Suppressor macrophage (primary cell): Measurements from ENCODE around the gene ARSK.
"Not testable (repeated sequence)": the region's sequence is repeated elsewhere in the genome, so short reads cannot be mapped to it uniquely, and the experiment has no call there.

Experiments used
- DNase-seq, 4 experiments: peaks; one replicate each; pipeline ENCODE4 v3.0.0-alpha.2; 2020 to 2022

The ARSK gene

GRCh38 chr5:95621839-95622629 is 67.1 kb downstream of the ARSK start:
- no peak for DNase-seq

GRCh38 chr5:95623706-95624105 is 68.8 kb downstream of the ARSK start:
- no peak for DNase-seq

- no peak for DNase-seq
Measured at GRCh38 chr5:95624368-95624767, 69.5 kb downstream of the ARSK start.

- no peak for DNase-seq
Measured at GRCh38 chr5:95626701-95627100, 71.8 kb downstream of the ARSK start.

- no peak for DNase-seq
Measured at GRCh38 chr5:95627971-95628810, 73.3 kb downstream of the ARSK start.

DNA sequence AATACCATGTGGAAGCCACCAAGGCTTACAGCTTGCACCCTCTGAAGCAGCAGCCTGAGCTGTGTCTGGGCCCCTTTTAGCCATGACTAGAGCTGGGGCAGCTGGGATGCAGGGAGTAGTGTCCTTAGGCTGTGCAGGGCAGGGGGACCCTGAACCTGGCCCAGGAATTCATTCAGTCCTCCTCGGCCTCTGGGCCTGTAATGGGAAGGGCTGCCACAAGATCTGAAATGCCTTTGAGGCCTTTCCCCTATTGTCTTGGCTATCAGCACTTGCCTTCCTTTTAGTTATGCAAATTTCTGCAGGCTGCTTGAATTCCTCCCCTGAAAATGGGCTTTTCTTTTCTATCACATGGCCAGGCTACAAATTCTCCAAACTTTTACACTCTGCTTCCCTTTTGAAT is 74.0 kb downstream of the ARSK start:
- no peak for DNase-seq

DNA sequence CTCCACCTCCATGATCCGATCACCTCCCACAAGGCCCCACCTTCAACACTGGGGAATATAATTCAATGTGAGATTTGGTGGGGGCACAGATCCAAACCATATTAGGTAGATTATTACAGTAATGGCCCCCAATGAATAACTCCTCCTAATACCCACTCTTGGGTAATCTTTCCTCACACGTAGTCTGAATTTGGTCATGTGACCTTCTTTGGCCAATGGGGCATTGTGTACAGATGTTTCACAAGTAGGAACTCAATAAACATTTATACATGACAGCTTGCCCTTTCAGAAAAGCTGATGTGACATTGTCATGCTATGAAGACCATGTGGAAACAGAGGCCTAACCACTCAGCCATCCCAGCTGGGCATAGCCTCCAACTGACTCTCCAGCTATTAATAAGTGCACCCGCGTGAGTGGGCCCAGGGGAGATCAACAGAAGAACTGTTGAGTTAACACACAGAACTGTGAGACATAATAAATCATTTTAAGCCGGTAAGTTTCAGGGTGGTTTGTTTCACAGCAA is 75.6 kb downstream of the ARSK start:
- DNase-seq, result no peak

DNA sequence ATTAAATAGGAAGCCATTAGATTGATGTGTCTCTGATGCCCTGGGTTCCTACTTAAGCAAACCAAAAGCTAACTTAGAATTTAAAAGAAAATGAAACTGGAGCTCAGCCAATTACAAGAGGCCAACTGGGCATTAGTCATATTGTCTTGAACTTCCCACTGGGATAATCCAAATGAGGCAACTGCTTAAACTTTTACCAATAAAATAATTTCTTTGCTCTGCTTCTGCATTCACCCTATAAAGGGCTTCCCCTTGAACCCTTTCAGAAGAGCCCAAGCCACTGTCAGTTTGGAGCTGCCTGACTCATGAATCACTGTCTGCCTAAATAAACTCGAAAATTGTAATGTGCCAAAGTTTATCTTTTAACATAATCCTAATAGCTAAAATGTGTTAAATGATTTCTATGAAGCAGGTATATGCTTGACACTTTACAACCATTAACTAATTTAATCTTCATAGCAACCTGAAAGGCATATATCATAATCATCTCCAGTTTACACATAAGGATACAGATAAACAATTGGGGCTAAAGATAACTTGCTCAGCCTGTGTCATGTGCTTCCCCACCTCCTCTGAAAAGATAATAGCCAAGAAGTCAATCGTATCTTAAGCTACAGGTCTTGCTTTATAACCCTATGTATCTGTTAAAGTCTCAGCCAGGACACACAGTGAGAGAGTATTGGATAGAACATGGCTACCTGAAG is 76.5 kb downstream of the ARSK start:
- DNase-seq, result peak in 3 of 4 experiments; percentile 17 to 56 (median 55)

DNA sequence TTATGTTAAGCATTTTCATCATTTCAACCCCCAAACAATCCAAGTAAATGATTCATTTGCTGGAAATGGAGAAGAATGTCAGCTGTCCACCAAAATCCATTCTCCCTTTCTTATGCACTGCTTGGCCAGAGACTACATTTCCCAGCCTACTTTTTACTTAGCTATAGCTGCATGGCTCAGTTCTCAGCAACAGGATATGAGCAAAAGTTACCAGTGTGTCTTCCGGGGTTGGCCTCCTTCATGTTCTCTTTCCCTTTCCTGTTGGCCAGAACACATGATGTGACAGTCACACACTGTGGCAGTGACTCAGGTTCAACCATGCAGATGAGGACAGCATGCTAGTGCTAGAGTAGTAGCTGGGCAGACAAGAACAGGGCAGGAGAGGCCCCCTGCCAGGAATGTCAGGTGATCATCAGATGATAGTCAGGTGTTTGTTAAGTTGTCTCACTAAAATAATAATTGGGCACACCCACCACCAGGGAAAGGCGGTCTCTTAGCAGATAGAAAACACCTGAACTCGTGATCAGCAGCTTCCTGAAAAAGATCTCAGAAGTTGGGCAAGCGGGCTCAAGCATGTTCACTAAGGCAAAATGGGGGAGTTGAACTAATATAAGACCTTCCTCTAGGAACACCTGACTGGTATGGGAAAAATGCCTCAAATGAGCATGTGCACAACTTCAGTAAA is 77.2 kb downstream of the ARSK start:
- peak; percentile 73 to 90 (median 82) for DNase-seq

DNA sequence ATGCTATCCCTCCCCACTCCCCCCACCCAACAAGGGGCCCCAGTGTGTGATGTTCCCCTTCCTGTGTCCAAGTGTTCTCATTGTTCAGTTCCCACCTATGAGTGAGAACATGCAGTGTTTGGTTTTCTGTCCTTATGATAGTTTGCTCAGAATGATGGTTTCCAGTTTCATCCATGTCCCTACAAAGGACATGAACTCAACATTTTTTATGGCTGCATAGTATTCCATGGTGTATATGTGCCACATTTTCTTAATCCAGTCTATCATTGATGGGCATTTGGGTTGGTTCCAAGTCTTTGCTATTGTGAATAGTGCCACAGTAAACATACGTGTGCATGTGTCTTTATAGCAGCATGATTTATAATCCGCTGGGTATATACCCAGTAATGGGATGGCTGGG is 78.0 kb downstream of the ARSK start:
- not testable (repeated sequence) for DNase-seq

- no peak for DNase-seq
Measured at GRCh38 chr5:95633671-95634070, 78.8 kb downstream of the ARSK start.

DNA sequence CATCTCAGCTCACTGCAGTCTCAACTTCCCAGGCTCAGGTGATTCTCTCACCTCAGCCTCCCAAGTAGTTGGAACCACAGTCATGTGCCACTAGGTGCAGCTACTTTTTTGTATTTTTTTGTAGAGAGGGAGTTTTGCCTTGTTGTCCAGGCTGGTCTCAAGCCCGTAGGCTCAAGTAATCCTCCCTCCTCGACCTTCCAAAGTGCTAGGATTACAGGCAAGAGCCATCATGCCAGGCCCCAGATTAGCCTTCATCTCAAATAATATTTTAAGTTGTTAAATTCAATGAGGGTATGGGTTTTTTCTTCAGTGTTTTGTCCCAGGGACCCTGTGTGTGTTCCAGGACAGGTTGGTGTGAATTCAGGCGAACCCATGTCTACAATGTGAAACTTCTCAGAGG is 79.2 kb downstream of the ARSK start:
- DNase-seq, result no peak

- no peak for DNase-seq
Measured at GRCh38 chr5:95638632-95639031, 83.7 kb downstream of the ARSK start.

- DNase-seq, result no peak
Measured at GRCh38 chr5:95641741-95642220, 86.9 kb downstream of the ARSK start.

- no peak for DNase-seq
Measured at GRCh38 chr5:95643152-95643551, 88.3 kb downstream of the ARSK start.

GRCh38 chr5:95644351-95645042 is 89.6 kb downstream of the ARSK start:
- peak; percentile 38 to 67 (median 60) for DNase-seq

DNA sequence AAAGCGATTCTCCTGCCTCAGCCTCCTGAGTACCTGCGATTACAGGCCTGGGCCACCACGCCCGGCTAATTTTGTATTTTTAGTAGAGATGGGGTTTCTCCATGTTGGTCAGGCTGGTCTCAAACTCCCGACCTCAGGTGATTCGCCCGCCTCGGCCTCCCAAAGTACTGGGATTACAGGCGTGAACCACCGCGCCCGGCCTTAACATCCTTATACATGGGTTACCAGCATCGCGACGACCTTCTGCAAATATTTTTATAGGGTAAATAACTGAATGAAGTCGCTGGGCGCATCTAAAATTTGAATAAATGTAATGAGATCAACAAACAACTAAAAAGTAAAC is 91.3 kb downstream of the ARSK start:
- DNase-seq, result not testable (repeated sequence)

- DNase-seq, result peak; percentile 99 to 100 (median 100)
Measured at GRCh38 chr5:95646569-95647431, 91.9 kb downstream of the ARSK start, which contains the start of gene RFESD. TSS of gene RFESD (plus strand) at chr5:95646777. CDS start at chr5:95652272, 5,495 bp downstream.

DNA sequence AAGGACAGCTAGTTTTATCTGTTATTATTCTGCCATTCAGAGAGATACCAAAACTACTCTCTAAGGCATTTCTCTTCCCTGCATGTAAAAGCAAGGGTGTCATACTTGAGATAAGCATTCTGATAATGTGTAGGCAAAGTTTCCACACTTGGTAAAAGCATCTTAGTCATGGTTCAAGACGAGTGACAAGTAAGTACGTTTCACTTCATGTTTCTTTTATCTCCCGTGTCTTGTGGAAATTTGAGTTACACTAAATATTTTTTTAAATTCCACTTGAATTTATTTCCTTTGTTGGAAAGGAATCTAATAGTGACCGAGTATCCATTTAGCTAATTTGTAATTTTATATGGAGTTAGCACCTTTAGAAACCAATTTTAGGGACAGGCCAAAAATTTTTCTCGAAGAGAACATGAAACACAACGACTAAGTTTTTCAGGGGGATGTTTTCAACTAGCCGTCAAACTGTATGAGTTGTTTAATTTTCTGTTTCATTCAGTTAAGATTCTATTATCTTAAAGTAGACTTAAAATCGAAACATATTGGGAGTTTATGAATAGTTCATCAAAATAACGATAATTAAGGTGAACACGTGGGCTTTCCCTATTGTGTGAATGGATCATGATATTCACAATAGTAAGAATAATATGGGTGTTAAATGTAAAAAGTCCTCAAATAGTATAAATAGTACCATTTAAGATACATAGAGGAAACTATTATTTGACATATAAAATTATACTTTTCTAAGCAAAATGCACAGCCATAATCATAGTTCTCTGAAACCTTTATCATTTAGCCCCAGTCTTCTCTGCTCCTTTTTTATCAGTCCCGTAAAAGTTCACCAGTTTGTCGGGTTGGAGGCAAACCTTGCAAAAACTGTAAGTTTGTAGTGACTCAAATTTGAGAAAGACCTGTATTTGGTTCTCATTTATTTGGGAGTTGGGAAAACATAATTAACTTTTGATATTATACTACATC is 93.3 kb downstream of the ARSK start:
- DNase-seq, result peak in 1 of 4 experiments; percentile 25
